Stimulated activated CD8-positive, alpha-beta memory T cell treated with anti-CD3 and anti-CD28 coated beads, Interleukin-15, amount 100 ng/mL, for 4 hours (primary cell): ENCODE results near the gene CDKN2B.
A peak's percentile ranks its signal among the peaks of the same experiment; 100 is the strongest.
"Not testable (repeated sequence)": the region's sequence is repeated elsewhere in the genome, so short reads cannot be mapped to it uniquely, and the experiment has no call there.

Experiments
- DNase-seq, 2 donors: peaks; one replicate each; pipeline ENCODE4 v3.0.0-alpha.2; 2020; ENCODE audit warnings: low read depth in 2 of 2

CDKN2B gene

DNA sequence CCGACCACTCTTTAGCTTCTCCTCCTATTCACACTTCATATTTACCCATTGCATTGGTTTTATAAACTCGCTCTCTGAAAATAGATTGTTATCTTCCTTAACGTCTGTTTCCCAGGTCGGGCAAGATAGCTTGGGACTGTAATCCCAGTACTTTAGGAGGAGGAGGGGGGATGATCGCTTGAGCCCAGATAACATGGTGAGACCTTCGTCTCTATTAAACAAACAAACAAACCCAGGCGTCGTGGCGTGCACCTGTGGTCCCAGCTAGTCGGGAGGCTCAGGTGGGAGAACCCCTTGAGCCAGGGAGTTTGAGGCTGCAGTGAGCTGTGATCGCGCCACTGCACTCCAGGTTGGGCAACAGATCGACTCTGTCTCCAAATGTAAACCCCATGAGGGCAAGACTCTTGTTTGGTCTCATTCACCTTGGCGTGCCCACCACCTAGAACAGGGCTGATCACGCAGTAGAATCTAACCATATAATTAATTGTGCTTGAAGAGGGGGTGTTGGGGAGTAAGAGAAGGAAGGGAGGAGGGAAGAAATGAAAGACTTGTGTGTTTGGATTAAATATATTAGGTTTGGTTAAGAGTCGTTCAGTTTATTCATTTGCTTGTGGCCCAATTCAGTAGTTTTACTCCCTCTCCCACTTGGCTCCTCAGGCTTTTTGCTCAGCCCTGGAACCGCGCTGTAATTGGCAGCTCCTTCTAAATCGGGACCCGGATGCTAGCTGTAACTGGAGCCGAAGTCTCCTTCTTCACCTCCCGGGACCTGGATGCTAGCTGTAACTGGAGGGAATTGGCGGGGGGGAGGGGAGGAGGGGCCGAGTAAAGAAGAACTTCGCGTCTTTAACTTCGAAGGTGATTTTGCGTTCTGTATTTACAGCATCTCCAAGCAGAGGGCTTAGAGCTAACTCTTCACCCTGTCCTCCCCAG is 39.8 kb downstream of the CDKN2B start:
- no peak for DNase-seq

DNA sequence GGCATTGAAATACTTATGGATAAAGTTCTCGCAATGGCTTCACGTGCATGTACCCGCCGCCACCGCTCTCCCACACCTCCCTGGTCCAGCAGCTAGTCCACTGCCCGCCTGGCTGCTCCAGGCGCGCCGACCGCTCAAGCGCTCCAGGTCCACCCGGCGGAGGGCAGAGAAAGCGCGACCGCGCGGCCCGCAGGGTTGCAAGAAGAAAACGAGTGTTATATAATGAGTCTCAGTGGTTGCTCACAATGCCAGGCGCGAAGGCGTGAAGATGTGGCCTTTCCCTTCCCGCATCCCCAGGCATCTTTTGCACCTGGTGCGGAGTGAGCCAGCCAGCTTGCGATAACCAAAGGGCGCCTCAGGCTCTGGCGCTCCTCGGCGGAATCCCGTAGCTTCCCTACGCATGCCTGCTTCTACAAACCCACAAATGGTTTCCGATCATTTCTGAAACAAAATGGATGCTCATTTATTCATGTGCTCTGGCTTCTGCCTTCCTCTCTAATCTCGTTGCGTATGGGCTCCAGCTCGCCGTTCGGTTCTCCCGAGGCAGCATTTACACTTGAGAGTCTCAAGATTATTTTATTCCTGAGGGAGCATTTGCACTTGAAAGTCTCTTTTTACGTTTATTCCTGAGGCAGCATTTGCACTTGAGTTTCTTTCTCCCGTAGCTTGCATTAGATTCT is 40.6 kb downstream of the CDKN2B start:
- DNase-seq = no peak

DNA sequence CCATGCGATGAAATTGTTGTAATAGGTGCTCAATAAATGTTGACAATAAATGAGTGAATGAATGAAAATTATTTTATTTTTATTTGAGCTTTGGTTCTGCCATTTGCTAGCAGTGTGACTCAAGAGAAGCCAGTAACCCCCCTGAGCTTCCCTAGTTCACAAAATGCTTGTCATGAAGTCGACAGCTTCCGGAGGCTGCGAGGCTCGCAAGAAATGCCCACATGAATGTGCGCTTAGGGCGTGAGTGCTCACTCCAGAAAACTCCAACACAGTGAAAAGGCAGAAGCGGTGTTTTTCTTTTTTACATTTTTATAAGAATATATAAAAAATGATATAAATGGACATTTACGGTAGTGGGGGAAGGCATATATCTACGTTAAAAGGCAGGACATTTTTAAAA is 41.4 kb downstream of the CDKN2B start:
- no peak for DNase-seq

DNA sequence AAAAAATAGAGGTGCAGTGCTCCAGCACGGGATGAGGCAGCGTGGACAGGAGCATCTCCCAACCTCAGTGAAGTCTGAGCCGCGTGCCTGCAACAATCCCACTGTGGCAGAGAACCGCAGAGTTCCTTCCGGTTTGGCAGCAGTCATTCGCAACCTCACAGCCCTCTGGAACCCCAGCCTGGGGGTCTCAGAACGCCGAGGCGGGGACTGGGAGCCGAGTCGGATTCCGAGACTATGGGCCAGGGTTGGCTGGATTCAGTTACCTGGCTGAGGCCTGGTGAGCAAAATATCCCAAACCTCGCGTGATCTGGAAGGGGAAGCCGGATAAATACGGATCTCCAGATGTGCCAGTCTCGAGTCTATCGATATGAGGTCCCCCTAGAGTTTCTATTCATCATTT is 41.9 kb downstream of the CDKN2B start:
- no peak for DNase-seq

DNA sequence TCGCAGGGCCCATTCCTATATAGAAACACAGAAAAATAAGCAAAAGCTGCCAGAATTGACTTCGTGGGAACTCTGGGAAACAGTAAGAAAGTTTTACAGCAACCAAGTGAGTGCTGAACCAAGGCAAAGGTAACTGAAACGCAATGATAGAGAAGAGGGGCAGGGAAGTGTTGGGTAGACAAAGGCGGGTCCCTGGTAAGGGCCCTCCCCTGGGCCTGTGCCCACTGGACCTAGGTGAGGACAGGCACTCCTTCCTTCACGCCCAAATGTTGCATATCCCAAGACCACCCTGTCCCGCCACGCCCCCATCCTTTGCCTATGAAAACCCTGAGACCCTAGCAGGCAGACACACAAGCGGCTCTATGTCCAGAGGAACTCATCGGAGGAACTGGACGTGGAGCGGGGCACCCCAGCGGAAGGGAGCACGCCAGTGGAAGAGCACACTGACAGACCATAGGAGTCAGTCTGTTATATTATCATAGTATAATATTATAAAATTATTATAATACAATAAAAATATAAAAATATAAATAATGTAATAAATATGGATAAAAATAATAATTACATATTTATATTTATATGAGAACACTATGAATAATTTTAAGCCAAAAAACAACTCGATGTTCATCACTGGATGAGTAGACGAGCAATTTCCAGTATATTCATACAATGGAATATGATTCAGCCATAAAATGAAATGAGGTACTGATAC is 42.8 kb downstream of the CDKN2B start:
- no peak for DNase-seq

- no peak for DNase-seq
These were observed 43.6 kb downstream of the CDKN2B start for GRCh38 chr9:21965401-21965951.

- peak; percentile 18 to 41 for DNase-seq
These were observed 44.1 kb downstream of the CDKN2B start for GRCh38 chr9:21964925-21965385.

- DNase-seq = no peak
These were observed 47.5 kb downstream of the CDKN2B start for GRCh38 chr9:21961569-21961968.

- not testable (repeated sequence) for DNase-seq
These were observed 49.8 kb downstream of the CDKN2B start for GRCh38 chr9:21959268-21959667.

- DNase-seq = no peak
These were observed 50.3 kb downstream of the CDKN2B start for GRCh38 chr9:21958833-21959232.
